HL-60 (cell line): ENCODE measurements around the gene TMEM9.

Source experiments
- DNase-seq, 2 experiments: peaks; one replicate each; pipeline ENCODE4 v3.0.0-alpha.2; 2010 to 2020; ENCODE audit warnings: low read depth in 1 of 2, low spot score in 1 of 2
- H3K27ac ChIP-seq: fragments of 250-450 bp; sonication (Bioruptor Pico); replicated peaks from 2 replicates; pipeline ENCODE4 v1.5.1; 2020; ENCODE audit warnings: mild to moderate bottlenecking, moderate library complexity
- H3K27me3 ChIP-seq: fragments of 250-450 bp; sonication (Bioruptor Pico); 2 replicates; pipeline ENCODE4 v1.5.1; 2021; ENCODE audit warnings: mild to moderate bottlenecking, moderate library complexity; ENCODE audit not compliant: insufficient read depth, poor library complexity, severe bottlenecking
- H3K4me3 ChIP-seq: replicated peaks from 2 replicates; pipeline ENCODE4 v1.5.1; 2011; ENCODE audit warnings: mild to moderate bottlenecking, control low read depth, low read length; ENCODE audit not compliant: insufficient read depth
- CTCF ChIP-seq: IDR thresholded peaks from one replicate; pipeline ENCODE4 v1.5.1; 2011; ENCODE audit warnings: low read length, control low read depth, inconsistent platforms; ENCODE audit not compliant: insufficient read depth
- GABPA ChIP-seq: IDR thresholded peaks from 2 replicates; pipeline ENCODE4 v1.6.1; 2012; ENCODE audit warnings: low read depth
- POLR2AphosphoS5 ChIP-seq: IDR thresholded peaks from 2 replicates; pipeline ENCODE4 v1.6.1; 2012; ENCODE audit warnings: low read depth
- REST ChIP-seq: IDR thresholded peaks from 2 replicates; pipeline ENCODE4 v1.6.1; 2012; ENCODE audit warnings: low read depth; ENCODE audit not compliant: insufficient replicate concordance
- SPI1 ChIP-seq: IDR thresholded peaks from 2 replicates; pipeline ENCODE4 v1.6.1; 2012; ENCODE audit warnings: low read depth, mild to moderate bottlenecking, borderline replicate concordance

The TMEM9 gene

GRCh38 chr1:201096041-201096461 lies 58.2 kb downstream of the TMEM9 start:
- Histone ChIP-seq H3K4me3 (no peak overlapping the region), H3K27me3 (no peaks in the 10 kb centered on the region), H3K27ac (no peak overlapping the region)
- no peak for TF ChIP-seq SPI1
- no peak for TF ChIP-seq GABPA
- no peak for TF ChIP-seq POLR2AphosphoS5
- TF ChIP-seq CTCF = no peak
- no peak for TF ChIP-seq REST
- DNase-seq = no peak

- TF ChIP-seq REST (no peak), SPI1 (no peak), POLR2AphosphoS5 (no peak), GABPA (no peak), CTCF (no peak)
- Histone ChIP-seq H3K27ac (no peak overlapping the region), H3K4me3 (no peak overlapping the region), H3K27me3 (no peaks in the 10 kb centered on the region)
- DNase-seq = no peak
Measured at GRCh38 chr1:201095581-201095980, 58.7 kb downstream of the TMEM9 start.

- Histone ChIP-seq H3K27me3 (no peaks in the 10 kb centered on the region), H3K27ac (no peak overlapping the region), H3K4me3 (no peak overlapping the region)
- TF ChIP-seq REST = no peak
- TF ChIP-seq SPI1 = no peak
- no peak for TF ChIP-seq GABPA
- TF ChIP-seq CTCF = no peak
- no peak for TF ChIP-seq POLR2AphosphoS5
- no peak for DNase-seq
Measured at GRCh38 chr1:201094832-201095231, 59.4 kb downstream of the TMEM9 start.
